Measurements from ENCODE around the gene VPS39.

VPS39 gene

GRCh38 chr15:42123546-42123945 is 84.6 kb downstream of the VPS39 start:
- TF ChIP-seq PKNOX1 (IDR thresholded peaks at IDR 0.05) (no peak), TARDBP (IDR thresholded peaks at IDR 0.05) (no peak), FOXA1 (IDR thresholded peaks at IDR 0.05) (no peak), BHLHE40 (IDR thresholded peaks at IDR 0.05; ENCODE audit: borderline replicate concordance) (no peak), HDGF (IDR thresholded peaks at IDR 0.05; ENCODE audit: borderline replicate concordance) (no peak), SP1 (IDR thresholded peaks at IDR 0.05) (no peak), ELF4 (IDR thresholded peaks at IDR 0.05) (no peak), ARNT (IDR thresholded peaks at IDR 0.05) (no peak), NFRKB (IDR thresholded peaks at IDR 0.05) (no peak), SUZ12 (IDR thresholded peaks at IDR 0.05) (no peak), FOXK2 (IDR thresholded peaks at IDR 0.05) (no peak), LEF1 (IDR thresholded peaks at IDR 0.05; ENCODE audit: borderline replicate concordance) (no peak), CTBP1 (IDR thresholded peaks at IDR 0.05; ENCODE audit: borderline replicate concordance) (no peak), L3MBTL2 (conservative IDR thresholded peaks at IDR 0.05) (no peak)
- no peak for DNase-seq (ENCODE audit: extremely low spot score)
- ChIA-PET POLR2A (no interaction called here), CTCF (no interaction called here)

- ChIA-PET POLR2A (interaction anchor here (0.9 kb wide), 1 partner anchor 149 kb away, joined by 3 read pairs; the partner anchor contains the start of gene EHD4), CTCF (no interaction called here)
- TF ChIP-seq FOXA1 (IDR thresholded peaks at IDR 0.05) = no peak
- no peak for TF ChIP-seq BHLHE40 (IDR thresholded peaks at IDR 0.05; ENCODE audit: borderline replicate concordance)
- no peak for TF ChIP-seq PKNOX1 (IDR thresholded peaks at IDR 0.05)
- TF ChIP-seq L3MBTL2 (conservative IDR thresholded peaks at IDR 0.05) = no peak
- TF ChIP-seq FOXM1 (IDR thresholded peaks at IDR 0.05; ENCODE audit: borderline replicate concordance) = no peak
- TF ChIP-seq TARDBP (IDR thresholded peaks at IDR 0.05) = no peak
- TF ChIP-seq SUZ12 (IDR thresholded peaks at IDR 0.05) = no peak
- TF ChIP-seq ZNF384 (IDR thresholded peaks at IDR 0.05) = no peak
- TF ChIP-seq FOXK2 (IDR thresholded peaks at IDR 0.05) = no peak
- TF ChIP-seq ARNT (IDR thresholded peaks at IDR 0.05) = no peak
- no peak for TF ChIP-seq NFRKB (IDR thresholded peaks at IDR 0.05)
- no peak for TF ChIP-seq ELF4 (IDR thresholded peaks at IDR 0.05)
- no peak for TF ChIP-seq HDGF (IDR thresholded peaks at IDR 0.05; ENCODE audit: borderline replicate concordance)
- no peak for TF ChIP-seq LEF1 (IDR thresholded peaks at IDR 0.05; ENCODE audit: borderline replicate concordance)
- TF ChIP-seq CTBP1 (IDR thresholded peaks at IDR 0.05; ENCODE audit: borderline replicate concordance) = no peak
- TF ChIP-seq SP1 (IDR thresholded peaks at IDR 0.05) = no peak
- no peak for DNase-seq (ENCODE audit: extremely low spot score)
These were observed 86.4 kb downstream of the VPS39 start for GRCh38 chr15:42121682-42122081.

- POLR2A ChIA-PET = interaction anchor here (0.9 kb wide), 1 partner anchor 149 kb away, joined by 3 read pairs; the partner anchor contains the start of gene EHD4
- no peak for DNase-seq (ENCODE audit: extremely low spot score)
- CTCF ChIA-PET = interaction anchor here (0.8 kb wide), 1 partner anchor 10 kb away, joined by 3 read pairs; no protein-coding TSS in a partner anchor
These were observed 87.1 kb downstream of the VPS39 start for GRCh38 chr15:42121021-42121420.

GRCh38 chr15:42120285-42120684 is 87.8 kb downstream of the VPS39 start:
- POLR2A ChIA-PET = no interaction called here
- TF ChIP-seq TARDBP (IDR thresholded peaks at IDR 0.05) = no peak
- no peak for TF ChIP-seq CTBP1 (IDR thresholded peaks at IDR 0.05; ENCODE audit: borderline replicate concordance)
- CTCF ChIA-PET = interaction anchor here (0.8 kb wide), 1 partner anchor 10 kb away, joined by 3 read pairs; no protein-coding TSS in a partner anchor
- DNase-seq (ENCODE audit: extremely low spot score) = no peak

More at GRCh38 chr15:42121021-42121420, 87.1 kb downstream of the VPS39 start:
- TF ChIP-seq L3MBTL2 (conservative IDR thresholded peaks at IDR 0.05) (no peak), FOXM1 (IDR thresholded peaks at IDR 0.05; ENCODE audit: borderline replicate concordance) (no peak), ELF4 (IDR thresholded peaks at IDR 0.05) (no peak), FOXK2 (IDR thresholded peaks at IDR 0.05) (no peak), LEF1 (IDR thresholded peaks at IDR 0.05; ENCODE audit: borderline replicate concordance) (no peak), NFRKB (IDR thresholded peaks at IDR 0.05) (no peak)

- ChIA-PET POLR2A (interaction anchor here (0.8 to 0.9 kb wide), 2 partner anchors 20 to 147 kb away, joined by 3 read pairs; partner anchors contain the start of gene EHD4), CTCF (interaction anchor here (1.2 kb wide), 1 partner anchor 18 kb away, joined by 3 read pairs; no protein-coding TSS in a partner anchor)
- no peak for DNase-seq (ENCODE audit: extremely low spot score)
- no peak for TF ChIP-seq PKNOX1 (IDR thresholded peaks at IDR 0.05)
- TF ChIP-seq FOXK2 (IDR thresholded peaks at IDR 0.05) = no peak
- TF ChIP-seq FOXA1 (IDR thresholded peaks at IDR 0.05) = no peak
- TF ChIP-seq BHLHE40 (IDR thresholded peaks at IDR 0.05; ENCODE audit: borderline replicate concordance) = no peak
- TF ChIP-seq TARDBP (IDR thresholded peaks at IDR 0.05) = no peak
These were observed 88.7 kb downstream of the VPS39 start for GRCh38 chr15:42119446-42119760.

- DNase-seq (ENCODE audit: extremely low spot score) = no peak
- POLR2A ChIA-PET = interaction anchor here (0.8 to 0.9 kb wide), 2 partner anchors 20 to 146 kb away, joined by 3 read pairs; partner anchors contain the start of gene EHD4
- CTCF ChIA-PET = interaction anchor here (1.2 to 1.4 kb wide), 2 partner anchors 19 to 34 kb away, joined by 3 to 4 read pairs; no protein-coding TSS in a partner anchor
- TF ChIP-seq LEF1 (IDR thresholded peaks at IDR 0.05; ENCODE audit: borderline replicate concordance) = no peak
- no peak for TF ChIP-seq CTBP1 (IDR thresholded peaks at IDR 0.05; ENCODE audit: borderline replicate concordance)
- no peak for TF ChIP-seq PKNOX1 (IDR thresholded peaks at IDR 0.05)
- no peak for TF ChIP-seq FOXA1 (IDR thresholded peaks at IDR 0.05)
- TF ChIP-seq NFRKB (IDR thresholded peaks at IDR 0.05) = no peak
- no peak for TF ChIP-seq L3MBTL2 (conservative IDR thresholded peaks at IDR 0.05)
- TF ChIP-seq FOXK2 (IDR thresholded peaks at IDR 0.05) = no peak
- no peak for TF ChIP-seq ARNT (IDR thresholded peaks at IDR 0.05)
- TF ChIP-seq ELF4 (IDR thresholded peaks at IDR 0.05) = no peak
- no peak for TF ChIP-seq ZNF384 (IDR thresholded peaks at IDR 0.05)
- TF ChIP-seq BHLHE40 (IDR thresholded peaks at IDR 0.05; ENCODE audit: borderline replicate concordance) = no peak
- no peak for TF ChIP-seq SUZ12 (IDR thresholded peaks at IDR 0.05)
- no peak for TF ChIP-seq HDGF (IDR thresholded peaks at IDR 0.05; ENCODE audit: borderline replicate concordance)
- TF ChIP-seq FOXM1 (IDR thresholded peaks at IDR 0.05; ENCODE audit: borderline replicate concordance) = no peak
- no peak for TF ChIP-seq TARDBP (IDR thresholded peaks at IDR 0.05)
- no peak for TF ChIP-seq SP1 (IDR thresholded peaks at IDR 0.05)
These were observed 89.3 kb downstream of the VPS39 start for GRCh38 chr15:42118650-42119445.

Measured in HEK293T (cell line).